Hepatocyte (in vitro differentiated cells): ENCODE results near the gene ABCA12. TPM values are rescaled to one million over a fixed set of nuclear protein-coding genes. Genes with fewer than 3 reads are reported as not detected.

Source experiments
- DNase-seq: peaks from one replicate; pipeline ENCODE4 v3.0.0-alpha.2; 2016; ENCODE audit warnings: low spot score
- H2AFZ ChIP-seq: fragments of 200-600 bp; sonication (generic); 2 replicates; pipeline ENCODE4 v1.6.0; 2016; ENCODE audit warnings: antibody characterized with exemption, mild to moderate bottlenecking
- H3K27ac ChIP-seq: fragments of 200-600 bp; sonication (generic); 2 replicates; pipeline ENCODE4 v1.5.1; 2016; ENCODE audit warnings: mild to moderate bottlenecking
- H3K27me3 ChIP-seq: fragments of 200-600 bp; sonication (generic); 2 replicates; pipeline ENCODE4 v1.6.1; 2016
- H3K36me3 ChIP-seq: fragments of 200-600 bp; sonication (generic); replicated peaks from 2 replicates; pipeline ENCODE4 v1.5.1; 2016; ENCODE audit warnings: low read depth; ENCODE audit not compliant: insufficient read depth
- H3K4me1 ChIP-seq: fragments of 200-600 bp; sonication (generic); 2 replicates; pipeline ENCODE4 v1.5.1; 2016; ENCODE audit warnings: mild to moderate bottlenecking, moderate library complexity; ENCODE audit not compliant: insufficient read depth
- H3K4me2 ChIP-seq: fragments of 200-600 bp; sonication (generic); 2 replicates; pipeline ENCODE4 v1.6.0; 2016
- H3K4me3 ChIP-seq: fragments of 200-600 bp; sonication (generic); 2 replicates; pipeline ENCODE4 v1.5.1; 2016; ENCODE audit warnings: mild to moderate bottlenecking
- H3K79me2 ChIP-seq: fragments of 200-600 bp; sonication (generic); 2 replicates; pipeline ENCODE4 v1.6.0; 2017; ENCODE audit warnings: mild to moderate bottlenecking
- H3K9me2 ChIP-seq: fragments of 200-600 bp; sonication (generic); replicated peaks from 2 replicates; pipeline ENCODE4 v1.6.0; 2017; ENCODE audit warnings: mild to moderate bottlenecking; ENCODE audit not compliant: insufficient read depth
- H3K9me3 ChIP-seq: fragments of 200-600 bp; sonication (generic); 2 replicates; pipeline ENCODE4 v1.5.1; 2016; ENCODE audit warnings: low read depth, mild to moderate bottlenecking
- H4K20me1 ChIP-seq: fragments of 200-600 bp; sonication (generic); 2 replicates; pipeline ENCODE4 v1.6.0; 2016; ENCODE audit warnings: mild to moderate bottlenecking; ENCODE audit not compliant: insufficient read depth, poor library complexity, severe bottlenecking
- CTCF ChIP-seq: fragments of 200-600 bp; sonication (generic); IDR thresholded peaks from 2 replicates; pipeline ENCODE4 v1.5.1; 2016; ENCODE audit warnings: antibody characterized with exemption, mild to moderate bottlenecking; ENCODE audit not compliant: poor library complexity
- EZH2 ChIP-seq: fragments of 200-600 bp; sonication (generic); IDR thresholded peaks from 2 replicates; pipeline ENCODE4 v1.6.1; 2016; ENCODE audit warnings: antibody characterized with exemption, mild to moderate bottlenecking, borderline replicate concordance
- EZH2phosphoT487 ChIP-seq: fragments of 200-600 bp; sonication (generic); IDR thresholded peaks from one replicate; pipeline ENCODE4 v1.6.1; 2018; ENCODE audit warnings: antibody characterized with exemption, mild to moderate bottlenecking, low read depth, moderate library complexity; ENCODE audit not compliant: unreplicated experiment, severe bottlenecking
- WGBS: methylation state at CpG from one replicate; pipeline ENCODE4 v1.1.6; 2016; ENCODE audit warnings: low lambda C conversion rate; ENCODE audit errors: missing lambda C conversion rate; 5-methylcytosine and 5-hydroxymethylcytosine counted together
- polyA plus RNA-seq: library from polyadenylated mRNA; unstranded; fragments of >200 nt; fragmentation: Nextera tagmentation; extraction: Ambion mirVana; gene quantifications from 2 replicates; pipeline ENCODE4 v1.2.1, GENCODE V29; 2016
- total RNA-seq: library from RNA; depleted of rRNA; stranded (reverse); fragments of >200 nt; gene quantifications from 2 replicates; pipeline ENCODE4 v1.2.3, GENCODE V29; 2014

The ABCA12 gene
- total and polyA plus RNA-seq, 2 experiments from 2014 or later: 0.15 to 0.23 TPM

- Histone ChIP-seq H3K79me2 (no peaks in the 10 kb centered on the region), H4K20me1 (no peaks in the 10 kb centered on the region), H3K27me3 (no peaks in the 10 kb centered on the region), H3K9me2 (no peaks in the 10 kb centered on the region), H3K27ac (no peak overlapping the region), H3K9me3 (no peaks in the 10 kb centered on the region), H3K4me2 (no peak overlapping the region), H3K4me3 (no peak overlapping the region), H3K4me1 (no peaks in the 10 kb centered on the region), H3K36me3 (no peaks in the 10 kb centered on the region), H2AFZ (no peak overlapping the region)
- WGBS: 61% methylated on average over 2 of the region's 2 CpGs
- DNase-seq: no peak
- TF ChIP-seq EZH2 (no peak), CTCF (no peak), EZH2phosphoT487 (no peak)
These were observed 128.0 kb downstream of the ABCA12 start for GRCh38 chr2:215010390-215010789.

DNA sequence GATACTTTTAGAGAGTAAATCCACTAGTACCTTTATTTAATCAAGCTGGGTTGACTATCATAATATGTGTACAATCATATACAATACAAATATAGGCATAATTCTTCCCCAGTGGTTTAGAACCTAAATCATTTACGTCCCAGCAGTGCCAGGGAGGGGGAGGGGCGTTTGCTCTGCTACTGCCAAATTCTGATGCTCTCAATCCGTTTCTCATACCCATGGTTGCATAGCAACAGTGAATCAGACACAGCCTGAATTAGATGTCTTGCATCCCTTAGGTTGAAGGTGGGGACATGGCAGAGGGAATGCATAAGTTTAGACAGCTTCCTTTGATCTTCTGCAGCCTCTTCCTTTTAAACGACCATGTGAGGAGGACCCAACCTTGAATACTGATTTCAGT lies 135.4 kb downstream of the ABCA12 start:
- no peak overlapping the region for H3K27ac ChIP-seq
- H3K9me3 ChIP-seq: no peaks in the 10 kb centered on the region
- H2AFZ ChIP-seq: no peak overlapping the region
- H3K4me3 ChIP-seq: no peak overlapping the region
- H3K36me3 ChIP-seq: no peaks in the 10 kb centered on the region
- WGBS: 25% methylated on average over 4 of the region's 4 CpGs
- no peak overlapping the region for H3K4me2 ChIP-seq
- TF ChIP-seq CTCF (no peak), EZH2phosphoT487 (no peak), EZH2 (no peak)
- H3K79me2 ChIP-seq: no peaks in the 10 kb centered on the region
- no peaks in the 10 kb centered on the region for H3K9me2 ChIP-seq
- no peaks in the 10 kb centered on the region for H3K4me1 ChIP-seq
- no peaks in the 10 kb centered on the region for H4K20me1 ChIP-seq
- DNase-seq: no peak
- no peaks in the 10 kb centered on the region for H3K27me3 ChIP-seq

DNA sequence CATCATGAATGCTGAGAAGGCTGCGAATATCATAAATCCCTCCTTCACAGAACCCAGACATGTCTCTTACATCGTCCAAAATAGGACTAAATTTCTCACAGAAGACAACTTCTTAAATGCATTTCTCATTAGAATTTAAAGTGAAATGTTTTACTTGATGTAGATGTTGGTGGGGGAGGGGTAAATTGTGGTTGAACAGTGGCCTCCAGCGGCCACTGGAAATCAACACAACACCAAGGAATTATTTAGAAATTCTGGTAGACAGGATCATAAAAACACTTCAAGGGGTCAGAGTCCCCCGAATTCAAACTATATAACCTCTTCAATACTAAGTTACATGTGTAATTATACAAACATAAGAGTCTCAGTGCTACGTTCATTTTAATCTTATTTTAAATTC lies 135.9 kb downstream of the ABCA12 start:
- Histone ChIP-seq H3K9me3 (no peaks in the 10 kb centered on the region), H3K27ac (no peak overlapping the region), H3K4me1 (no peaks in the 10 kb centered on the region), H3K79me2 (no peaks in the 10 kb centered on the region), H3K36me3 (no peaks in the 10 kb centered on the region), H3K9me2 (no peaks in the 10 kb centered on the region), H3K4me3 (no peak overlapping the region), H4K20me1 (no peaks in the 10 kb centered on the region), H3K4me2 (no peak overlapping the region), H3K27me3 (no peaks in the 10 kb centered on the region), H2AFZ (no peak overlapping the region)
- TF ChIP-seq EZH2phosphoT487: no peak
- peak; percentile 76 for TF ChIP-seq CTCF
- no peak for TF ChIP-seq EZH2
- 33% methylated on average over 5 of the region's 5 CpGs for WGBS
- DNase-seq: peak; percentile 81

DNA sequence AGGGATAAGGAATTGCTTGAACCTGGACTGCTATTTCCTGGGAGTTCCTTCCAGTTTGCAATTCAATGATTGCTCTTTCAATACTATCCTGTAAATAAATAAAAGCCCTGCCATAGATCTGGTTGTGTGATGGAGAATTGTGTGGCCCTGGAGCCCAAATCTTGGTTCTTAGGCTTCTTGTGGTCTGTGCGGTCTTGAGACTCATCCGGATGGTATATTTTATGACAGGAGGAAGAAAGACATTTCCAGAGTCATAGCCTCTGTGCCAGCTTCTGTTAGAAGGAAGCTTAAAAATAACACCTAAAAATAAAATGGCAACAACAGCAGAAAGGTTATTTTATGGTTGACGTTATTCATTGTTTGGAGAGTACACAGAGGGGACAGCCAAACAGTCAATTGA lies 137.7 kb downstream of the ABCA12 start:
- Histone ChIP-seq H3K9me3 (no peaks in the 10 kb centered on the region), H3K36me3 (no peaks in the 10 kb centered on the region), H4K20me1 (no peaks in the 10 kb centered on the region), H2AFZ (no peak overlapping the region), H3K79me2 (no peaks in the 10 kb centered on the region), H3K9me2 (no peaks in the 10 kb centered on the region), H3K4me2 (no peak overlapping the region), H3K27ac (no peak overlapping the region), H3K27me3 (no peaks in the 10 kb centered on the region), H3K4me3 (no peak overlapping the region), H3K4me1 (no peaks in the 10 kb centered on the region)
- TF ChIP-seq CTCF (no peak), EZH2 (no peak), EZH2phosphoT487 (no peak)
- no peak for DNase-seq
- WGBS: 83% methylated on average over 3 of the region's 3 CpGs
